K562 (cell line): ENCODE results near the gene PARD3. TPM values are rescaled to one million over a fixed set of nuclear protein-coding genes. Genes with fewer than 3 reads are reported as not detected.

ENCODE experiments used
- ATAC-seq: fragments of 200-7000 bp; cut with Tn5 transposase; 3 replicates; pipeline ENCODE4 v1.9.1; 2020; ENCODE audit warnings: moderate library complexity
- BruUV-seq: library from RNA; stranded (reverse); fragments of 400-500 nt; replicated peaks from 2 replicates; lab custom pipeline; 2021; lab: Mats Ljungman, UMichigan
- CTCF ChIA-PET: fragments of 300-600 bp; formaldehyde crosslinking; extraction: SDS; loops from one replicate; lab custom pipeline; 2021; ENCODE audit warnings: low intra/inter-chr PET ratio; lab: Yijun Ruan, JAX
- POLR2A ChIA-PET: fragments of 300-600, 350-650 bp; sonication (Branson Sonifier 250); formaldehyde crosslinking; extraction: SDS; loops from one replicate; lab custom pipeline; 2021; ENCODE audit warnings: antibody characterized with exemption, inconsistent platforms; lab: Yijun Ruan, JAX
- DNase-seq, 4 experiments: peaks; one replicate each; pipeline versions ENCODE4 v3.0.0 to v3.0.0-alpha.2; 2011 to 2018; ENCODE audit warnings: low spot score in 3 of 4, mixed read lengths in 3 of 4; ENCODE audit errors: extremely low read depth in 1 of 4
- FAIRE-seq: peaks from 2 replicates; lab custom pipeline; 2011; peaks lifted over from hg19 to GRCh38; lab: Jason Lieb, UNC
- H2AFZ ChIP-seq: 2 replicates; pipeline ENCODE4 v1.6.0; 2011; ENCODE audit warnings: low read depth, low read length, control low read depth, inconsistent platforms
- H3K27ac ChIP-seq: fragments of 200-600 bp; 3 replicates; pipeline ENCODE4 v1.8.0; 2011; ENCODE audit warnings: low read depth, mild to moderate bottlenecking, control low read depth, inconsistent platforms, low read length, moderate library complexity, mixed read lengths; ENCODE audit errors: extremely low read depth
- H3K27me3 ChIP-seq, 2 experiments: fragments of 300-600 bp in 1 of 2; 2 replicates in 1 of 2; 3 replicates in 1 of 2; pipeline versions ENCODE4 v1.6.0 to v1.8.0; 2011; ENCODE audit warnings: inconsistent platforms in 2 of 2, low read length in 2 of 2, mild to moderate bottlenecking in 1 of 2, mixed read lengths in 1 of 2, moderate library complexity in 1 of 2; ENCODE audit not compliant: control insufficient read depth in 2 of 2, insufficient read depth in 2 of 2
- H3K36me3 ChIP-seq: fragments of 300-600 bp; 3 replicates; pipeline ENCODE4 v1.8.0; 2011; ENCODE audit warnings: mild to moderate bottlenecking, low read length, inconsistent platforms; ENCODE audit not compliant: control insufficient read depth, insufficient read depth
- H3K4me1 ChIP-seq, 2 experiments: fragments of 200-600 bp in 1 of 2; replicated peaks in 1 of 2; 2 replicates in 1 of 2; 3 replicates in 1 of 2; pipeline versions ENCODE4 v1.5.1 to v1.8.0; 2011; ENCODE audit warnings: inconsistent platforms in 2 of 2, low read length in 2 of 2, mild to moderate bottlenecking in 1 of 2, mixed read lengths in 1 of 2, moderate library complexity in 1 of 2; ENCODE audit not compliant: control insufficient read depth in 2 of 2, insufficient read depth in 2 of 2
- H3K4me2 ChIP-seq: 2 replicates; pipeline ENCODE4 v1.6.1; 2011; ENCODE audit warnings: low read length, control low read depth, inconsistent platforms, mixed read lengths; ENCODE audit not compliant: insufficient read depth
- H3K4me3 ChIP-seq: fragments of 200-600 bp; sonication (generic), shearing (Covaris generic); 2 replicates; pipeline ENCODE4 v1.5.1; 2016; ENCODE audit warnings: control low read depth, inconsistent platforms
- H3K79me2 ChIP-seq: fragments of 200-600 bp; 3 replicates; pipeline ENCODE4 v1.8.0; 2011; ENCODE audit warnings: low read length, inconsistent platforms; ENCODE audit not compliant: control insufficient read depth, insufficient read depth
- H3K9ac ChIP-seq, 2 experiments: 2 replicates each; pipeline versions ENCODE4 v1.6.0 to v1.6.1; 2011; ENCODE audit warnings: low read depth in 2 of 2, low read length in 2 of 2, control low read depth in 1 of 2, inconsistent platforms in 1 of 2, mild to moderate bottlenecking in 1 of 2, mixed read lengths in 1 of 2; ENCODE audit not compliant: insufficient read depth in 1 of 2
- H3K9me1 ChIP-seq: one replicate; pipeline ENCODE4 v1.6.0; 2011; ENCODE audit warnings: inconsistent platforms, mild to moderate bottlenecking, low read length, moderate library complexity; ENCODE audit not compliant: control insufficient read depth, insufficient read depth
- H3K9me3 ChIP-seq: replicated peaks from 2 replicates; pipeline ENCODE4 v1.5.1; 2011; ENCODE audit warnings: low read depth, low read length, inconsistent platforms; ENCODE audit not compliant: control insufficient read depth, insufficient read depth
- H4K20me1 ChIP-seq: replicated peaks from 2 replicates; pipeline ENCODE4 v1.6.1; 2011; ENCODE audit warnings: low read length, inconsistent platforms, mixed read lengths; ENCODE audit not compliant: control insufficient read depth, insufficient read depth
- ADNP ChIP-seq: fragments of 200-800 bp; sonication (Bioruptor generic); IDR thresholded peaks from 2 replicates; pipeline ENCODE4 v1.6.1; 2016; ENCODE audit warnings: missing genetic modification characterization, missing compliant biosample characterization
- BCOR ChIP-seq: fragments of 450-650 bp; IDR thresholded peaks from 2 replicates; pipeline ENCODE4 v1.6.1; 2016
- EHMT2 ChIP-seq: fragments of 450-650 bp; IDR thresholded peaks from 2 replicates; pipeline ENCODE4 v1.6.1; 2018; ENCODE audit warnings: antibody characterized with exemption
- FOXA3 ChIP-seq, 2 experiments: fragments of 450-650 bp in 1 of 2; sonication (generic) in 1 of 2; formaldehyde crosslinking; IDR thresholded peaks in 1 of 2; conservative IDR thresholded peaks in 1 of 2; 2 replicates each; pipeline versions ENCODE4 v1.4.0 to v1.8.0; 2020 to 2022; ENCODE audit warnings: mild to moderate bottlenecking in 2 of 2, missing genetic modification reagents in 1 of 2
- FOXK1 ChIP-seq: sonication (generic); formaldehyde crosslinking; IDR thresholded peaks from 2 replicates; pipeline ENCODE4 v1.8.0; 2022; ENCODE audit warnings: missing genetic modification reagents, mild to moderate bottlenecking, borderline replicate concordance
- MCM5 ChIP-seq: fragments of 450-650 bp; IDR thresholded peaks from 2 replicates; pipeline ENCODE4 v1.6.1; 2016; ENCODE audit warnings: low read depth
- NR3C1 ChIP-seq: sonication (generic); formaldehyde crosslinking; IDR thresholded peaks from 2 replicates; pipeline ENCODE4 v1.8.1; 2022; ENCODE audit warnings: missing genetic modification reagents
- PTBP1 ChIP-seq: fragments of 200-400 bp; formaldehyde crosslinking; IDR thresholded peaks from 2 replicates; pipeline ENCODE4 v1.6.1; 2017; ENCODE audit warnings: low read depth, low read length
- ZFX ChIP-seq: sonication (generic); formaldehyde crosslinking; IDR thresholded peaks from 2 replicates; pipeline ENCODE4 v1.8.0; 2022; ENCODE audit warnings: mild to moderate bottlenecking, missing genetic modification reagents, moderate library complexity
- ZNF143 ChIP-seq: sonication (generic); formaldehyde crosslinking; IDR thresholded peaks from 2 replicates; pipeline ENCODE4 v1.9.0; 2022; ENCODE audit warnings: mild to moderate bottlenecking, missing genetic modification reagents
- ZNF146 ChIP-seq: IDR thresholded peaks from one replicate; pipeline ENCODE4 v1.6.1; 2018; ENCODE audit warnings: missing compliant biosample characterization; ENCODE audit not compliant: unreplicated experiment
- ZNF197 ChIP-seq: fragments of 200-800 bp; sonication (Bioruptor generic); IDR thresholded peaks from 2 replicates; pipeline ENCODE4 v1.6.1; 2016; ENCODE audit warnings: low read depth, missing genetic modification characterization, missing compliant biosample characterization
- ZNF24 ChIP-seq: fragments of 450-650 bp; IDR thresholded peaks from 2 replicates; pipeline ENCODE4 v1.6.1; 2016
- ZNF282 ChIP-seq: sonication (generic); formaldehyde crosslinking; IDR thresholded peaks from 2 replicates; pipeline ENCODE4 v1.8.1; 2023; ENCODE audit warnings: missing genetic modification reagents
- ZNF589 ChIP-seq: fragments of 200-800 bp; sonication (Bioruptor generic); IDR thresholded peaks from 2 replicates; pipeline ENCODE4 v1.6.1; 2016; ENCODE audit warnings: low read depth, missing genetic modification characterization, missing compliant biosample characterization
- WGBS: fragments of 100-300 bp; shearing (Covaris generic); methylation state at CpG from one replicate; pipeline ENCODE4 v1.1.6; 2016; ENCODE audit warnings: low coverage, mixed read lengths; ENCODE audit not compliant: insufficient coverage; ENCODE audit errors: missing lambda C conversion rate; 5-methylcytosine and 5-hydroxymethylcytosine counted together
- in situ Hi-C: fragments of 300-500 bp; cut with MboI; formaldehyde crosslinking; loops from 4 replicates; pipeline ENCODE4 v1.15.0; 2018; ENCODE audit warnings: inconsistent platforms, mixed read lengths
- intact Hi-C: fragments of 100-400 bp; cut with micrococcal nuclease; formaldehyde crosslinking; loops from 2 replicates; pipeline ENCODE4 v1.14.2; 2022
- polyA plus RNA-seq, 8 experiments: library from polyadenylated mRNA; depleted of rRNA in 4 of 8; stranded (reverse) in 5 of 8; unstranded in 3 of 8; fragments of >200 nt; fragmentation: Nextera tagmentation in 2 of 8; fragmentation: Illumina TruSeq in 1 of 8; extraction: Ambion mirVana in 2 of 8; extraction: Trizol in 1 of 8; gene quantifications; 2 replicates each; pipeline versions ENCODE4 v1.2.1 to v1.2.3, GENCODE V29; 2011 to 2014; ENCODE audit warnings: inconsistent platforms in 1 of 8, missing spikeins in 1 of 8
- total RNA-seq, 7 experiments: library from RNA; depleted of rRNA in 6 of 7; stranded (reverse); fragments of >200 nt in 6 of 7; fragmentation: Illumina TruSeq in 2 of 7; extraction: Trizol in 2 of 7; gene quantifications; 2 replicates each; pipeline versions ENCODE4 v1.2.1 to v1.2.3, GENCODE V29; 2011 to 2021; ENCODE audit warnings: low replicate concordance in 1 of 7
- TF ChIP-seq, protein P1 (sequence below), 2 experiments: fragments of 450-650 bp in 1 of 2; IDR thresholded peaks; 2 replicates each; pipeline ENCODE4 v1.6.1; 2011 to 2017; ENCODE audit warnings: low read depth in 2 of 2, antibody characterized with exemption in 1 of 2, borderline replicate concordance in 1 of 2, low read length in 1 of 2, mild to moderate bottlenecking in 1 of 2, mixed read lengths in 1 of 2; ENCODE audit not compliant: control insufficient read depth in 1 of 2
- TF ChIP-seq, protein P2 (sequence below): fragments of 450-650 bp; IDR thresholded peaks from one replicate; pipeline ENCODE4 v1.6.1; 2018; ENCODE audit warnings: mild to moderate bottlenecking, moderate library complexity; ENCODE audit not compliant: partially characterized antibody

The PARD3 gene
- total and polyA plus RNA-seq, 9 of the 15 experiments (the other 6 are each of a cell fraction or from before 2014, with no cell fraction given), result 2.7 to 11.7 (median 7.7) TPM

GRCh38 chr10:34236931-34237330 lies 578.2 kb downstream of the PARD3 start (continued):
- TF ChIP-seq, protein P1, sequence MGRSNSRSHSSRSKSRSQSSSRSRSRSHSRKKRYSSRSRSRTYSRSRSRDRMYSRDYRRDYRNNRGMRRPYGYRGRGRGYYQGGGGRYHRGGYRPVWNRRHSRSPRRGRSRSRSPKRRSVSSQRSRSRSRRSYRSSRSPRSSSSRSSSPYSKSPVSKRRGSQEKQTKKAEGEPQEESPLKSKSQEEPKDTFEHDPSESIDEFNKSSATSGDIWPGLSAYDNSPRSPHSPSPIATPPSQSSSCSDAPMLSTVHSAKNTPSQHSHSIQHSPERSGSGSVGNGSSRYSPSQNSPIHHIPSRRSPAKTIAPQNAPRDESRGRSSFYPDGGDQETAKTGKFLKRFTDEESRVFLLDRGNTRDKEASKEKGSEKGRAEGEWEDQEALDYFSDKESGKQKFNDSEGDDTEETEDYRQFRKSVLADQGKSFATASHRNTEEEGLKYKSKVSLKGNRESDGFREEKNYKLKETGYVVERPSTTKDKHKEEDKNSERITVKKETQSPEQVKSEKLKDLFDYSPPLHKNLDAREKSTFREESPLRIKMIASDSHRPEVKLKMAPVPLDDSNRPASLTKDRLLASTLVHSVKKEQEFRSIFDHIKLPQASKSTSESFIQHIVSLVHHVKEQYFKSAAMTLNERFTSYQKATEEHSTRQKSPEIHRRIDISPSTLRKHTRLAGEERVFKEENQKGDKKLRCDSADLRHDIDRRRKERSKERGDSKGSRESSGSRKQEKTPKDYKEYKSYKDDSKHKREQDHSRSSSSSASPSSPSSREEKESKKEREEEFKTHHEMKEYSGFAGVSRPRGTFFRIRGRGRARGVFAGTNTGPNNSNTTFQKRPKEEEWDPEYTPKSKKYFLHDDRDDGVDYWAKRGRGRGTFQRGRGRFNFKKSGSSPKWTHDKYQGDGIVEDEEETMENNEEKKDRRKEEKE (IDR thresholded peaks at IDR 0.05; ENCODE audit: borderline replicate concordance in 1 of 2, control insufficient read depth in 1 of 2, low read depth in 2 of 2, low read length in 1 of 2), result no peak
- TF ChIP-seq PTBP1, result no peak

- in situ Hi-C loops, result no loop called here
- no TSS peak for BruUV-seq
- TF ChIP-seq ZNF197 (CRISPR knock-in tag), result no peak
- no peak for TF ChIP-seq BCOR
- TF ChIP-seq ZNF24, result no peak
- no peak for TF ChIP-seq FOXA3 (CRISPR knock-in tag; conservative IDR thresholded peaks at IDR 0.05 in 1 of 2, IDR thresholded peaks at IDR 0.05 in 1 of 2)
- TF ChIP-seq MCM5, result no peak
- TF ChIP-seq ZNF282 (CRISPR knock-in tag), result no peak
- TF ChIP-seq, protein P2, sequence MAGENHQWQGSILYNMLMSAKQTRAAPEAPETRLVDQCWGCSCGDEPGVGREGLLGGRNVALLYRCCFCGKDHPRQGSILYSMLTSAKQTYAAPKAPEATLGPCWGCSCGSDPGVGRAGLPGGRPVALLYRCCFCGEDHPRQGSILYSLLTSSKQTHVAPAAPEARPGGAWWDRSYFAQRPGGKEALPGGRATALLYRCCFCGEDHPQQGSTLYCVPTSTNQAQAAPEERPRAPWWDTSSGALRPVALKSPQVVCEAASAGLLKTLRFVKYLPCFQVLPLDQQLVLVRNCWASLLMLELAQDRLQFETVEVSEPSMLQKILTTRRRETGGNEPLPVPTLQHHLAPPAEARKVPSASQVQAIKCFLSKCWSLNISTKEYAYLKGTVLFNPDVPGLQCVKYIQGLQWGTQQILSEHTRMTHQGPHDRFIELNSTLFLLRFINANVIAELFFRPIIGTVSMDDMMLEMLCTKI, result no peak
- TF ChIP-seq ZFX (CRISPR knock-in tag), result no peak
- no peak for TF ChIP-seq ZNF143 (CRISPR knock-in tag)
- TF ChIP-seq EHMT2, result no peak
- no peak for TF ChIP-seq ZNF146 (CRISPR knock-in tag)
- TF ChIP-seq ADNP (tag), result no peak
- no peak for TF ChIP-seq NR3C1
- no peak for TF ChIP-seq ZNF589
- no peak for TF ChIP-seq FOXK1 (CRISPR knock-in tag)
These were observed 579.8 kb downstream of the PARD3 start for GRCh38 chr10:34235164-34235832.

More at GRCh38 chr10:34235164-34235832, 579.8 kb downstream of the PARD3 start:
- DNase-seq (no peak), FAIRE-seq (no peak), ATAC-seq (no peak)
- CTCF ChIA-PET, result no interaction called here
- H3K4me2 ChIP-seq, result no peak overlapping the region
- no peak overlapping the region for H3K4me3 ChIP-seq
- no peaks in the 10 kb centered on the region for H3K9me3 ChIP-seq
- intact Hi-C loops, result no loop called here
- POLR2A ChIA-PET, result no interaction called here
- no peaks in the 10 kb centered on the region for H4K20me1 ChIP-seq
- H3K9ac ChIP-seq, result no peak overlapping the region
- H3K9me1 ChIP-seq, result no peaks in the 10 kb centered on the region
- H3K27me3 ChIP-seq, result peaks cover 0 to 5% of the 10 kb centered on the region in 2 experiments; a peak in 1 of 5 replicates
- no peaks in the 10 kb centered on the region for H3K36me3 ChIP-seq
- WGBS, result 0% methylated on average over 7 of the region's 7 CpGs
- no peak overlapping the region for H3K27ac ChIP-seq
- no peaks in the 10 kb centered on the region for H3K79me2 ChIP-seq
- no peak overlapping the region for H2AFZ ChIP-seq
- no peaks in the 10 kb centered on the region for H3K4me1 ChIP-seq
